NOMO-1 treated with dmso at 0.1 percent for 144 hours (cell line): ENCODE results near the gene PI4KA.
"Not testable (repeated sequence)": the region's sequence is repeated elsewhere in the genome, so short reads cannot be mapped to it uniquely, and the experiment has no call there.

Experiments used
- DNase-seq: peaks from one replicate; lab custom pipeline; 2025; ENCODE audit not compliant: unreplicated experiment; lab: John Stamatoyannopoulos, UW

Gene PI4KA

GRCh38 chr22:20732431-20732830 lies 126.2 kb downstream of the PI4KA start:
- not testable (repeated sequence) for DNase-seq

GRCh38 chr22:20729194-20729593 lies 129.4 kb downstream of the PI4KA start:
- DNase-seq: no peak

- DNase-seq: no peak
Measured at GRCh38 chr22:20728523-20729190, 130.0 kb downstream of the PI4KA start.

- DNase-seq: no peak
Measured at GRCh38 chr22:20727118-20728015, 131.2 kb downstream of the PI4KA start.

GRCh38 chr22:20725987-20726558 lies 132.5 kb downstream of the PI4KA start:
- no peak for DNase-seq

GRCh38 chr22:20724676-20725454 lies 133.7 kb downstream of the PI4KA start:
- DNase-seq: no peak

- DNase-seq: no peak
Measured at GRCh38 chr22:20721409-20722218, 137.0 kb downstream of the PI4KA start.

GRCh38 chr22:20720692-20721408 lies 137.8 kb downstream of the PI4KA start:
- DNase-seq: no peak

- not testable (repeated sequence) for DNase-seq
Measured at GRCh38 chr22:20718727-20719126, 139.9 kb downstream of the PI4KA start.

GRCh38 chr22:20717981-20718380 lies 140.6 kb downstream of the PI4KA start:
- DNase-seq: not testable (repeated sequence)

GRCh38 chr22:20717213-20717866 lies 141.3 kb downstream of the PI4KA start:
- DNase-seq: not testable (repeated sequence)

- not testable (repeated sequence) for DNase-seq
Measured at GRCh38 chr22:20713116-20713515, 145.5 kb downstream of the PI4KA start.

GRCh38 chr22:20709966-20710365 lies 148.6 kb downstream of the PI4KA start:
- not testable (repeated sequence) for DNase-seq

- DNase-seq: not testable (repeated sequence)
Measured at GRCh38 chr22:20707549-20708118, 151.0 kb downstream of the PI4KA start.

GRCh38 chr22:20703816-20704609 lies 154.6 kb downstream of the PI4KA start:
- DNase-seq: not testable (repeated sequence)

- not testable (repeated sequence) for DNase-seq
Measured at GRCh38 chr22:20703414-20703806, 155.2 kb downstream of the PI4KA start.

- DNase-seq: peak; percentile 93
Measured at GRCh38 chr22:20702546-20703413, 155.8 kb downstream of the PI4KA start.
